Esophagus squamous epithelium (tissue), 5 donors: ENCODE measurements around the gene FAM210B. TPM values are rescaled to one million over a fixed set of nuclear protein-coding genes. Genes with fewer than 3 reads are reported as not detected.

ENCODE experiments used
- DNase-seq: peaks from one replicate; lab custom pipeline; 2025; lab: John Stamatoyannopoulos, UW
- H3K27ac ChIP-seq, 4 donors: fragments of 200-600 bp; sonication (generic); one replicate each; pipeline ENCODE4 v1.5.1; 2016 to 2019; ENCODE audit warnings: mild to moderate bottlenecking in 1 of 4
- H3K27me3 ChIP-seq, 4 donors: fragments of 200-600 bp; sonication (generic); 1 replicate in 3 of 4; 2 replicates in 1 of 4; pipeline versions ENCODE4 v1.5.1 to v1.6.0; 2017 to 2021; ENCODE audit warnings: antibody characterized with exemption in 1 of 4
- H3K36me3 ChIP-seq, 3 donors: fragments of 200-600 bp; sonication (generic); one replicate each; pipeline ENCODE4 v1.5.1; 2016 to 2019
- H3K4me1 ChIP-seq, 3 donors: fragments of 200-600 bp; sonication (generic); one replicate each; pipeline ENCODE4 v1.5.1; 2017 to 2019
- H3K4me3 ChIP-seq, 4 donors: fragments of 200-600 bp; sonication (generic); 1 replicate in 3 of 4; 2 replicates in 1 of 4; pipeline ENCODE4 v1.5.1; 2016 to 2019; ENCODE audit warnings: mild to moderate bottlenecking in 2 of 4, moderate library complexity in 1 of 4
- H3K9me3 ChIP-seq, 3 donors: fragments of 200-600 bp; sonication (generic); one replicate each; pipeline ENCODE4 v1.5.1; 2016 to 2019
- CTCF ChIP-seq, 6 experiments: fragments of 450-650 bp in 4 of 6; fragments of 200-600 bp in 2 of 6; sonication (generic) in 2 of 6; IDR thresholded peaks; one replicate each; pipeline ENCODE4 v1.5.1; 2016 to 2019; ENCODE audit warnings: antibody characterized with exemption in 6 of 6, mild to moderate bottlenecking in 4 of 6, moderate library complexity in 4 of 6
- POLR2A ChIP-seq, 4 donors: fragments of 450-650 bp; IDR thresholded peaks; one replicate each; pipeline ENCODE4 v1.6.1; 2017; ENCODE audit warnings: antibody characterized with exemption in 4 of 4, mild to moderate bottlenecking in 4 of 4, moderate library complexity in 3 of 4
- WGBS, 2 donors: methylation state at CpG; one replicate each; pipeline ENCODE4 v1.1.5; 2018; 5-methylcytosine and 5-hydroxymethylcytosine counted together
- intact Hi-C: fragments of 100-400 bp; cut with DNase I; formaldehyde crosslinking; loops from one replicate; pipeline ENCODE4 v1.15.0; 2022
- total RNA-seq, 4 donors: library from RNA; depleted of rRNA; stranded (reverse); fragments of >200 nt; gene quantifications; one replicate each; pipeline ENCODE4 v1.1.0, GENCODE V29; 2016
- donor health status: DM: yes; HTN: yes; CAD: no.

FAM210B gene
- total RNA-seq, 4 donors from 2014 or later: 14.0 to 46.2 (median 29.1) TPM

- H3K36me3 ChIP-seq: no peaks in the 10 kb centered on the region
- 1 to 5% methylated on average over 18 of the region's 41 CpGs for WGBS, 2 donors
- H3K27ac ChIP-seq: no peak overlapping the region
- H3K4me3 ChIP-seq: peak overlapping the region in 1 of 4 donors; percentile 27
- peaks cover 0 to 55% (median 0%) of the 10 kb centered on the region in 4 donors for H3K27me3 ChIP-seq
- intact Hi-C loops: no loop called here
- H3K4me1 ChIP-seq: peaks cover 0 to 12% (median 3%) of the 10 kb centered on the region in 3 donors
- peak in 5 of 6 experiments; percentile 58 to 84 (median 64) for TF ChIP-seq CTCF (IDR thresholded peaks at IDR 0.05)
- no peak for TF ChIP-seq POLR2A (IDR thresholded peaks at IDR 0.05)
- no peaks in the 10 kb centered on the region for H3K9me3 ChIP-seq
- no peak for DNase-seq
These were observed 14.9 kb upstream of the FAM210B start for GRCh38 chr20:56343861-56344381.

GRCh38 chr20:56345911-56346310, 12.9 kb upstream of the FAM210B start:
- Histone ChIP-seq H3K9me3 (no peaks in the 10 kb centered on the region), H3K36me3 (no peaks in the 10 kb centered on the region), H3K4me3 (no peak overlapping the region), H3K4me1 (peaks cover 0 to 12% (median 3%) of the 10 kb centered on the region in 3 donors), H3K27ac (no peak overlapping the region), H3K27me3 (peaks cover 0 to 52% (median 0%) of the 10 kb centered on the region in 4 donors)
- intact Hi-C loops: no loop called here
- DNase-seq: no peak
- WGBS, 2 donors: 77 to 86% methylated on average over 8 of the region's 8 CpGs
- no peak for TF ChIP-seq CTCF (IDR thresholded peaks at IDR 0.05)
- TF ChIP-seq POLR2A (IDR thresholded peaks at IDR 0.05): no peak

- Histone ChIP-seq H3K4me3 (no peak overlapping the region), H3K27ac (no peak overlapping the region), H3K27me3 (peaks cover 0 to 41% (median 0%) of the 10 kb centered on the region in 4 donors), H3K4me1 (peaks cover 0 to 12% (median 3%) of the 10 kb centered on the region in 3 donors), H3K9me3 (no peaks in the 10 kb centered on the region), H3K36me3 (no peaks in the 10 kb centered on the region)
- 70 to 74% methylated on average over 13 of the region's 13 CpGs for WGBS, 2 donors
- intact Hi-C loops: no loop called here
- TF ChIP-seq CTCF (IDR thresholded peaks at IDR 0.05) (no peak), POLR2A (IDR thresholded peaks at IDR 0.05) (no peak)
- DNase-seq: no peak
These were observed 11.0 kb upstream of the FAM210B start for GRCh38 chr20:56347628-56348304.

GRCh38 chr20:56348305-56348693, 10.5 kb upstream of the FAM210B start:
- Histone ChIP-seq H3K4me1 (peaks cover 0 to 12% (median 3%) of the 10 kb centered on the region in 3 donors), H3K27me3 (peaks cover 0 to 36% (median 0%) of the 10 kb centered on the region in 4 donors), H3K4me3 (no peak overlapping the region), H3K36me3 (no peaks in the 10 kb centered on the region), H3K9me3 (no peaks in the 10 kb centered on the region), H3K27ac (no peak overlapping the region)
- intact Hi-C loops: no loop called here
- WGBS, 2 donors: 8 to 17% methylated on average over 5 of the region's 5 CpGs
- TF ChIP-seq POLR2A (IDR thresholded peaks at IDR 0.05): no peak
- no peak for TF ChIP-seq CTCF (IDR thresholded peaks at IDR 0.05)
- DNase-seq: no peak

- no peak for TF ChIP-seq CTCF (IDR thresholded peaks at IDR 0.05)
- no peak for TF ChIP-seq POLR2A (IDR thresholded peaks at IDR 0.05)
- no peaks in the 10 kb centered on the region for H3K9me3 ChIP-seq
- no peaks in the 10 kb centered on the region for H3K36me3 ChIP-seq
- H3K27me3 ChIP-seq: peaks cover 0 to 31% (median 0%) of the 10 kb centered on the region in 4 donors
- 0 to 9% methylated on average over 3 of the region's 3 CpGs for WGBS, 2 donors
- intact Hi-C loops: no loop called here
- DNase-seq: no peak
- no peak overlapping the region for H3K27ac ChIP-seq
- H3K4me1 ChIP-seq: peaks cover 0 to 9% (median 3%) of the 10 kb centered on the region in 3 donors
- H3K4me3 ChIP-seq: no peak overlapping the region
These were observed 10.0 kb upstream of the FAM210B start for GRCh38 chr20:56348746-56349145.
